IPS-20b (cell line): Measurements from ENCODE around the gene IZUMO2.

Experiments
- H3K27ac ChIP-seq: one replicate; pipeline ENCODE4 v1.5.1; 2013; ENCODE audit warnings: low read length
- H3K27me3 ChIP-seq: 2 replicates; pipeline ENCODE4 v1.6.1; 2013; ENCODE audit warnings: mild to moderate bottlenecking, low read length, inconsistent platforms; ENCODE audit not compliant: insufficient read depth
- H3K36me3 ChIP-seq: 2 replicates; pipeline ENCODE4 v1.6.1; 2013; ENCODE audit warnings: low read depth, mild to moderate bottlenecking, inconsistent platforms, low read length, moderate library complexity; ENCODE audit not compliant: insufficient read depth
- H3K4me1 ChIP-seq: 2 replicates; pipeline ENCODE4 v1.6.1; 2013; ENCODE audit warnings: mild to moderate bottlenecking, control low read depth, inconsistent platforms, low read length, moderate library complexity; ENCODE audit not compliant: insufficient read depth
- H3K4me3 ChIP-seq: 2 replicates; pipeline ENCODE4 v1.5.1; 2013; ENCODE audit warnings: mild to moderate bottlenecking, low read length, inconsistent platforms
- H3K9ac ChIP-seq: 2 replicates; pipeline ENCODE4 v1.6.1; 2013; ENCODE audit warnings: low read depth, mild to moderate bottlenecking, inconsistent platforms, low read length, moderate library complexity
- H3K9me3 ChIP-seq: 2 replicates; pipeline ENCODE4 v1.6.1; 2013; ENCODE audit warnings: mild to moderate bottlenecking, low read depth, low read length, inconsistent platforms; ENCODE audit not compliant: insufficient read depth

Gene IZUMO2

GRCh38 chr19:50178859-50179537, 15.9 kb upstream of the IZUMO2 start:
- peaks cover 70% of the 10 kb centered on the region for H3K9me3 ChIP-seq
- no peak overlapping the region for H3K9ac ChIP-seq
- no peaks in the 10 kb centered on the region for H3K36me3 ChIP-seq
- H3K27me3 ChIP-seq, result no peaks in the 10 kb centered on the region
- H3K27ac ChIP-seq, result no peak overlapping the region
- H3K4me1 ChIP-seq, result no peaks in the 10 kb centered on the region
- no peak overlapping the region for H3K4me3 ChIP-seq

GRCh38 chr19:50178320-50178719, 15.2 kb upstream of the IZUMO2 start:
- Histone ChIP-seq H3K36me3 (no peaks in the 10 kb centered on the region), H3K27ac (no peak overlapping the region), H3K27me3 (no peaks in the 10 kb centered on the region), H3K4me3 (no peak overlapping the region), H3K9ac (no peak overlapping the region), H3K9me3 (peaks cover 72% of the 10 kb centered on the region), H3K4me1 (no peaks in the 10 kb centered on the region)

- Histone ChIP-seq H3K4me1 (no peaks in the 10 kb centered on the region), H3K36me3 (no peaks in the 10 kb centered on the region), H3K9ac (no peak overlapping the region), H3K27me3 (no peaks in the 10 kb centered on the region), H3K9me3 (peaks cover 77% of the 10 kb centered on the region), H3K27ac (no peak overlapping the region), H3K4me3 (no peak overlapping the region)
Measured at GRCh38 chr19:50176775-50177174, 13.7 kb upstream of the IZUMO2 start.

GRCh38 chr19:50175924-50176323, 12.8 kb upstream of the IZUMO2 start:
- peaks cover 77% of the 10 kb centered on the region for H3K9me3 ChIP-seq

GRCh38 chr19:50174100-50174793, 11.2 kb upstream of the IZUMO2 start:
- H3K4me3 ChIP-seq, result no peak overlapping the region
- H3K9ac ChIP-seq, result no peak overlapping the region
- no peaks in the 10 kb centered on the region for H3K27me3 ChIP-seq
- peaks cover 74% of the 10 kb centered on the region for H3K9me3 ChIP-seq
- no peaks in the 10 kb centered on the region for H3K4me1 ChIP-seq
- no peak overlapping the region for H3K27ac ChIP-seq
- no peaks in the 10 kb centered on the region for H3K36me3 ChIP-seq

More at GRCh38 chr19:50175924-50176323, 12.8 kb upstream of the IZUMO2 start:
- Histone ChIP-seq H3K36me3 (no peaks in the 10 kb centered on the region), H3K9ac (no peak overlapping the region), H3K27ac (no peak overlapping the region), H3K4me3 (no peak overlapping the region), H3K4me1 (no peaks in the 10 kb centered on the region), H3K27me3 (no peaks in the 10 kb centered on the region)

GRCh38 chr19:50173127-50173526, 10.0 kb upstream of the IZUMO2 start:
- Histone ChIP-seq H3K9me3 (peaks cover 69% of the 10 kb centered on the region), H3K4me3 (no peak overlapping the region), H3K27me3 (no peaks in the 10 kb centered on the region), H3K36me3 (no peaks in the 10 kb centered on the region), H3K4me1 (no peaks in the 10 kb centered on the region), H3K27ac (no peak overlapping the region), H3K9ac (no peak overlapping the region)

GRCh38 chr19:50172726-50173125, 9.6 kb upstream of the IZUMO2 start:
- H3K9me3 ChIP-seq, result peaks cover 72% of the 10 kb centered on the region
- H3K4me1 ChIP-seq, result no peaks in the 10 kb centered on the region
- no peak overlapping the region for H3K4me3 ChIP-seq
- no peaks in the 10 kb centered on the region for H3K36me3 ChIP-seq
- no peak overlapping the region for H3K27ac ChIP-seq
- no peak overlapping the region for H3K9ac ChIP-seq
- H3K27me3 ChIP-seq, result no peaks in the 10 kb centered on the region

GRCh38 chr19:50171752-50172151, 8.7 kb upstream of the IZUMO2 start:
- H3K27ac ChIP-seq, result no peak overlapping the region
- peaks cover 79% of the 10 kb centered on the region for H3K9me3 ChIP-seq
- no peaks in the 10 kb centered on the region for H3K27me3 ChIP-seq
- no peaks in the 10 kb centered on the region for H3K4me1 ChIP-seq
- no peaks in the 10 kb centered on the region for H3K36me3 ChIP-seq
- no peak overlapping the region for H3K4me3 ChIP-seq
- no peak overlapping the region for H3K9ac ChIP-seq

- H3K27me3 ChIP-seq, result no peaks in the 10 kb centered on the region
- no peak overlapping the region for H3K9ac ChIP-seq
- no peak overlapping the region for H3K4me3 ChIP-seq
Measured at GRCh38 chr19:50167314-50167721, 4.2 kb upstream of the IZUMO2 start.

GRCh38 chr19:50159078-50159477, 4.0 kb downstream of the IZUMO2 start:
- H3K27me3 ChIP-seq, result no peaks in the 10 kb centered on the region
- no peaks in the 10 kb centered on the region for H3K36me3 ChIP-seq
- H3K4me3 ChIP-seq, result no peak overlapping the region
- H3K9me3 ChIP-seq, result peaks cover 79% of the 10 kb centered on the region
- H3K4me1 ChIP-seq, result no peaks in the 10 kb centered on the region
- no peak overlapping the region for H3K9ac ChIP-seq
- no peak overlapping the region for H3K27ac ChIP-seq

More at GRCh38 chr19:50167314-50167721, 4.2 kb upstream of the IZUMO2 start:
- Histone ChIP-seq H3K36me3 (no peaks in the 10 kb centered on the region), H3K27ac (no peak overlapping the region), H3K9me3 (peaks cover 70% of the 10 kb centered on the region), H3K4me1 (no peaks in the 10 kb centered on the region)

GRCh38 chr19:50158577-50158976, 4.5 kb downstream of the IZUMO2 start:
- Histone ChIP-seq H3K9me3 (peaks cover 84% of the 10 kb centered on the region), H3K4me1 (no peaks in the 10 kb centered on the region), H3K27ac (no peak overlapping the region), H3K4me3 (no peak overlapping the region), H3K36me3 (no peaks in the 10 kb centered on the region), H3K9ac (no peak overlapping the region), H3K27me3 (no peaks in the 10 kb centered on the region)

- H3K27ac ChIP-seq, result no peak overlapping the region
- H3K9ac ChIP-seq, result no peak overlapping the region
- H3K4me1 ChIP-seq, result no peaks in the 10 kb centered on the region
- no peaks in the 10 kb centered on the region for H3K36me3 ChIP-seq
- H3K27me3 ChIP-seq, result no peaks in the 10 kb centered on the region
- no peak overlapping the region for H3K4me3 ChIP-seq
- peaks cover 80% of the 10 kb centered on the region for H3K9me3 ChIP-seq
Measured at GRCh38 chr19:50155520-50156109, 7.5 kb downstream of the IZUMO2 start.
